ENCODE data around the gene FAM240A.

- TF ChIP-seq, protein P1, sequence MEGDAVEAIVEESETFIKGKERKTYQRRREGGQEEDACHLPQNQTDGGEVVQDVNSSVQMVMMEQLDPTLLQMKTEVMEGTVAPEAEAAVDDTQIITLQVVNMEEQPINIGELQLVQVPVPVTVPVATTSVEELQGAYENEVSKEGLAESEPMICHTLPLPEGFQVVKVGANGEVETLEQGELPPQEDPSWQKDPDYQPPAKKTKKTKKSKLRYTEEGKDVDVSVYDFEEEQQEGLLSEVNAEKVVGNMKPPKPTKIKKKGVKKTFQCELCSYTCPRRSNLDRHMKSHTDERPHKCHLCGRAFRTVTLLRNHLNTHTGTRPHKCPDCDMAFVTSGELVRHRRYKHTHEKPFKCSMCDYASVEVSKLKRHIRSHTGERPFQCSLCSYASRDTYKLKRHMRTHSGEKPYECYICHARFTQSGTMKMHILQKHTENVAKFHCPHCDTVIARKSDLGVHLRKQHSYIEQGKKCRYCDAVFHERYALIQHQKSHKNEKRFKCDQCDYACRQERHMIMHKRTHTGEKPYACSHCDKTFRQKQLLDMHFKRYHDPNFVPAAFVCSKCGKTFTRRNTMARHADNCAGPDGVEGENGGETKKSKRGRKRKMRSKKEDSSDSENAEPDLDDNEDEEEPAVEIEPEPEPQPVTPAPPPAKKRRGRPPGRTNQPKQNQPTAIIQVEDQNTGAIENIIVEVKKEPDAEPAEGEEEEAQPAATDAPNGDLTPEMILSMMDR (IDR thresholded peaks at IDR 0.05) = no peak
- no peak for TF ChIP-seq ZFX (IDR thresholded peaks at IDR 0.05; ENCODE audit: borderline replicate concordance)
These were observed 4.7 kb upstream of the FAM240A start for GRCh38 chr3:46607603-46608028.
